GM10248 (cell line): ENCODE measurements around the gene ZNF430.

Experiments
- CTCF ChIA-PET: fragments of 300-600 bp; sonication (Branson Sonifier 250); formaldehyde crosslinking; extraction: SDS; loops from one replicate; lab custom pipeline; 2021; ENCODE audit warnings: antibody characterized with exemption; lab: Yijun Ruan, JAX
- POLR2A ChIA-PET: fragments of 350-650 bp; sonication (Branson Sonifier 250); formaldehyde crosslinking; extraction: SDS; loops from one replicate; lab custom pipeline; 2020; ENCODE audit warnings: antibody characterized with exemption; lab: Yijun Ruan, JAX
- DNase-seq: peaks from one replicate; pipeline ENCODE4 v3.0.0; 2012; ENCODE audit errors: extremely low spot score
- CTCF ChIP-seq: IDR thresholded peaks from 2 replicates; pipeline ENCODE4 v1.5.1; 2012; ENCODE audit warnings: mild to moderate bottlenecking, low read depth; ENCODE audit errors: extremely low read depth, missing control alignments, control extremely low read depth

ZNF430 gene

GRCh38 chr19:21084343-21084742 is 63.9 kb downstream of the ZNF430 start:
- no peak for TF ChIP-seq CTCF
- ChIA-PET POLR2A (interaction anchor here (0.5 to 0.6 kb wide), 2 partner anchors 15 to 751 kb away, joined by 3 read pairs; no protein-coding TSS in a partner anchor), CTCF (interaction anchor here (1.1 to 1.8 kb wide), 4 partner anchors 8 to 53 kb away, joined by 3 to 4 read pairs (median 4); no protein-coding TSS in a partner anchor)
- peak; percentile 14 for DNase-seq

GRCh38 chr19:21087871-21088270 is 67.4 kb downstream of the ZNF430 start:
- no peak for DNase-seq
- ChIA-PET CTCF (no interaction called here), POLR2A (no interaction called here)
- no peak for TF ChIP-seq CTCF

GRCh38 chr19:21092109-21092508 is 71.7 kb downstream of the ZNF430 start:
- DNase-seq, result no peak
- POLR2A ChIA-PET, result no interaction called here

GRCh38 chr19:21094347-21095025 is 74.0 kb downstream of the ZNF430 start:
- POLR2A ChIA-PET, result no interaction called here

More at GRCh38 chr19:21092109-21092508, 71.7 kb downstream of the ZNF430 start:
- CTCF ChIA-PET, result interaction anchor here (1.0 to 1.8 kb wide), 2 partner anchors 8 to 9 kb away, joined by 4 read pairs; no protein-coding TSS in a partner anchor
- no peak for TF ChIP-seq CTCF

GRCh38 chr19:21098291-21098690 is 77.8 kb downstream of the ZNF430 start:
- no peak for TF ChIP-seq CTCF
- POLR2A ChIA-PET, result no interaction called here
- DNase-seq, result no peak
- CTCF ChIA-PET, result no interaction called here

More at GRCh38 chr19:21094347-21095025, 74.0 kb downstream of the ZNF430 start:
- DNase-seq, result no peak
- CTCF ChIA-PET, result no interaction called here
- no peak for TF ChIP-seq CTCF

- ChIA-PET POLR2A (no interaction called here), CTCF (interaction anchor here (1.7 to 1.9 kb wide), 2 partner anchors 10 to 13 kb away, joined by 4 read pairs; no protein-coding TSS in a partner anchor)
- no peak for DNase-seq
- TF ChIP-seq CTCF, result no peak
Observed at GRCh38 chr19:21101521-21102242, 81.2 kb downstream of the ZNF430 start.
